A204.1 (cell line): ENCODE data around the gene ATP8A1.
"Not testable (repeated sequence)": the region's sequence is repeated elsewhere in the genome, so short reads cannot be mapped to it uniquely, and the experiment has no call there.

Experiments used
- FAIRE-seq: peaks from 2 replicates; lab custom pipeline; 2012; peaks lifted over from hg19 to GRCh38; lab: Jason Lieb, UNC

Gene ATP8A1

GRCh38 chr4:42497142-42497910, 159.6 kb downstream of the ATP8A1 start:
- FAIRE-seq = no peak

GRCh38 chr4:42492962-42493361, 163.9 kb downstream of the ATP8A1 start:
- FAIRE-seq = no peak

GRCh38 chr4:42490015-42490414, 166.9 kb downstream of the ATP8A1 start:
- FAIRE-seq = no peak

DNA sequence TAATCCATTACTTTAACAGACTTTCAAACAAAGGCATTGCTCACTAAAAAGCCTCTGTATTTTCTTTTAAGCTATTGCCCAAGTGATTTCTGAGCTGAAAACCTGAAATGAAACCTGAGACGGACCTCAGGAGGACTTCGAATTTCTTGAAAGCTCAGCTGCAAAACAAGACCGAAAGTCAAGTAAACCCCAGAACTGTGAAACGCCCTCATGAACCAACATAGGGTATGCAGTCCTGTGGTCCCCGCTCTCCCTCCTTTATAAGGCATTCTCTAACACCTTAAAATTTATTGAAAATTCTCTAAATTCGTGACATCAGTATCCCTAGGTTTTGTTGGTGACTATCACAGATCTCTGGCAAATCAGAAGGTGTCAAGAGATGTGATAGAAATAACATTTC, 167.8 kb downstream of the ATP8A1 start:
- no peak for FAIRE-seq

DNA sequence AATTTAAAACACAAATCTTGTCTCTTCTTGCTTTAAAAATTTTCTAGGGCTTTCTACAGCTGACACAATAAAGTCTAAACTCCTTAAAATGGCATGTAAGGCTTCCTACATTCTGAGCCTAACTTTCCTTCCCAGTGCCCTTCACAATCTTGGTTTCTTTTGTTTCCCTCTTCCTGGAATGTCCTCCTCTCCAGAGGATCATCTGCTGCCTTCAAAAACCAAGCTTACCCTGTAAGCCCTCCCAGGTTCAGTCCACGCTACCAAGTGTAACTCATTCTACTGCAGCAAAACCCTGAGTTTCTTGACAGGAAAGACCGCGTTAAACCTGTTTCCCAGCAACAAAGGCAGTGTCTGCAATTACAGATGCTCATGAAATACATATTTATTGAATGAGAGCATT, 168.4 kb downstream of the ATP8A1 start:
- FAIRE-seq = no peak

DNA sequence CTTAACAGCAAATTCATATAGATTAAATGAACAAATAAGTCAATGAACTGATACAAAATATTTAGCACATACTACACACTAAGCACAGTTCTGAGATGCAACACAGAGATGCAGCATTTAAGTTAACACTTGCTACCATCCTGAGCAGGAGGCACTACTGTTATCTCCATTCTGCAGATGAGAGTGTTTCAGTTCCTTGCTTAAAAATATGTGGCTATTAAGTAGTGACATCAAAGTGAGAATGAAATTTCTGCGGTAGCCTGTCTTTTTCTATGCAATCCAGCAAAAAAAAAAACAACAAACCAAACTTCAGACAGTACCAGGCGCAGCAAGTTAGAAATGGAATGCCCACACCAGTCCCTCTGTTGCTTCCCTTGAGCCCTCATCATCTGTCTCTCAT, 168.8 kb downstream of the ATP8A1 start:
- no peak for FAIRE-seq

- FAIRE-seq = no peak
Measured at GRCh38 chr4:42487230-42487629, 169.7 kb downstream of the ATP8A1 start.

- FAIRE-seq = not testable (repeated sequence)
Measured at GRCh38 chr4:42486156-42486555, 170.7 kb downstream of the ATP8A1 start.

DNA sequence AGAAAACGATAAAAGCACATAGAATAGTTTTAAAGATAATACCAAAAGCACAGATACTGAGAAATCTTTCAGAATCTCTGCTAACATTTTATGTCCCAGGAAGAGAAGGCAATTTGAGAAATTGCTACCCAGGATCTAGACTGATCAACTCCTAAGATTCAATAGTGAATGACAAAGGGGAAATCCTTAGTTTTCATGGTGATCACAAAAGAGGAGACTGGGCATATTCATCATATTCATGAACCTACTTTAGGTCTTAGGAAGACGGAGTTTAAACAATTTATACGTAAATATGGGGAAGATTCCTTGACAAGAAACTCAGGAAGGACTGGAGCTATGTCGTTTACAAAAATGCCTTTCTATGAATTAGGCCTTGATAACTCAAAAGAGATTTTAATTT, 172.3 kb downstream of the ATP8A1 start:
- no peak for FAIRE-seq

GRCh38 chr4:42483426-42484379, 173.2 kb downstream of the ATP8A1 start:
- FAIRE-seq = peak; percentile 68

DNA sequence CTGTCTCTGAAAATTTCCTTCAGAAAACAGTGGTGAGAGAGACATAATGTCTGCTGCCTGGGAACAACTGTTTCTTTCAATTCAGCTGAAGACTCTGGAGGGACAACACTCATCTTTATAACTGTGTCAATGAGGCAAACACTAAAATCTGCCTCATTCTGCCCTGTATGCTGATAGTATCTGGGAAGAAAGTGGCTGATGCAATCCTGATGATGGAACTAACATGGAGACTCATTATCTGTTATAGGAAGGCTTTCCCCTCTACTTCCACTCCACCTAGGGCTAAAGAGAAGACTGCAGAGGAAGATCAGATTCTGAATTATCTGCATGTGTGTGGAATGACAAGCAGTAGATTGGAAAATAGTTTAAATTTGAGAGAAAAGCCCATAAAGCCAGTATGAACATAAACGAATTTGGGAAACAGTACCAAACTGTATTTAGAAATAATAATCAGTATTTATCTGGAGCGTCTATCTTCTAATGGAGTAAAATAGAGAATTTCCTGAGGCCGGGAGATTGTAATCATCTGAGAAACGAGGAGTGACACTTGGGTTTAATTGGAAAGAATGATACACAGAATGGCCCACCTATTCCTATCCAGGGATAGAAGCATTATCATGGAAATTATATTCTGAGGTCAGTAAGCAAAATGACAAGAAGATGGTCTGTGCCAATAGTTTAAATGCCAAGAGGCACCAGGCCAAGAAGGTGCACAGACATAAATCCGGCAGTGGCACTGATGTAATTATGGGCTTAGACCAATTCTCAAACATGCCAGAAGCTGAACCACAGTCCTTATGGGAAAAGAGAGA, 174.2 kb downstream of the ATP8A1 start:
- FAIRE-seq = no peak

- FAIRE-seq = no peak
Measured at GRCh38 chr4:42480717-42481116, 176.2 kb downstream of the ATP8A1 start.

DNA sequence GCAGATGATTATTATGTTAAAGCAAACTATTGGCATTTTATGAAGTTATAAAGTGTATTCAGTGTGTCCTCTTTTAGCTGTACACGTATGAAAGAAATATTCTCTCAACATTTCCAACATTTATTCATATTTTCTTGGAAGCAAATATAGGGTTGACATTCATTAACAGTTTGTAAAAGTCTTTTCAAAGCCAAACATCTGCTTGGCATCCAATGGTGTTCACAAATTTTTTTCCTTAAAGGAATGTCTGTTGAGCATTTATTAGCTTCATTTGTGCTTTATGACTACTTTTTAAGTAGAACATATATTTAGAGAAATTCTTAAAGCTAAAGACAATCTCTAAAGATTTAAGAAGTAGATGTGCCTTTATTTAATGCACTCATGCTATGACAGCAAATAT, 176.6 kb downstream of the ATP8A1 start:
- no peak for FAIRE-seq

DNA sequence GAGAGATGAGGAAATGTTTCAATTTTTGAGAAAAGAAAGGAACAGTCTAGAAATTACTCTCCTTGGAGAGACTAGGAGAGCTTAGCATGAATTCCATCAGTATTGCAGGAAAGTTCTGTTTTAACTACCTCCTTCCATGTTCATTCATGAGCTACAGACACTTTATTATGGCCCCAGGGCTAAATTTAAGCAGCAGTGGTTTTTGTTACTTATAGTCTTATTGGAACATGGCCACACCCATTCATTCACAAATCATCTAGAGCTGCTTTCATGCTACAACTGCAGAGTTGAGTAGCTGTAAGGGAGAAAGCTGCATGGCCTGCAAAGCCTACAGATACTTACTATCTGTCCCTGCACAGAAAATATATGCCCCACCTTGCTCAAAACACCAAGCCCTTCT, 178.0 kb downstream of the ATP8A1 start:
- no peak for FAIRE-seq

GRCh38 chr4:42478509-42478908, 178.4 kb downstream of the ATP8A1 start:
- FAIRE-seq = no peak

DNA sequence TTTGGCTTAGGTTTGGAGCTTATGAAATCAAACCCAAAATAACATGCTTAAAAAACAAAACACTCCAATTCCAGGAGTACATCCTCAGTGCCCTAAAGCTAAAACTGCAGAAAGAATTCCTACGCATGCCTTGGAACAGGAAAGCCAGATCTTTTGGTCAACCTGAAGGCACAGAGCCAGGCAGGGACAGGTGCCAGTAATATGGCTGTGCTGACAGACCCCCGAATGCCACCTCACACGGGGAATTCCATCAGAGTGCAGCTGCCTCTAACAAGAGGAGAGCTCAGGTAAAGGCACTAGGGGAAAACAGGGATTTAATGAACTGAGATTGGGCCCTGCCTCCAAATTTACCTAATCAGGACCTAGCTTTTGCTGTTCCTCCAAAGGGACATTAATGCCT, 182.5 kb downstream of the ATP8A1 start:
- no peak for FAIRE-seq

DNA sequence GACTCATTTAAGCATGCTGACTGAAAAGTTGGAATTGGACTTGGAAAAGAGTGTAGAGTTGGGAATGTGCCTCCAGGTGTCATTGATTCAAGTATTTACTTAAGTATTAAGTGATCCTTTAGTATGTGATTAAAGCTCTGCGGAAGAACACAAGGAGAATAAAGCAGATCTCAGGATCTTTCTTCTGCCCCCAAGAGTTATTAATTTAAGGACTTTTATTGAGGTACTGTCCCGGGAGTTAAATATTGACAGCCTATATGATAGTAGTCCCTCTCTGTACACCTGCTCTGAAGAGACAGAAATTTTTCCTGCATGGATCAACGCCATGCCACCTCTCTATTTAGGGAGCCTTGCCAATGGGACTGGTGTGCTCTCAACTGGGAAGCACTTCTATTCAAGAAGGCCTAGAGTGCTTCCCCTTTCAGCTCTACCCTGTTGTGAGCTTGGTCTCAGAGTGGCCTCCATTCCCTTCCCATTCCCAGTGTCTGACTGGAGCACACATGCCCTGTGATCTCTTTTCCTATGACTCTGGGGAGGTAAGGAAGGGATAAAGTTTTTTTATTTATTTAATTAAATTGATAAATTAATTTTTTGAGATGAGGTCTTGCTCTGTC, 183.7 kb downstream of the ATP8A1 start:
- FAIRE-seq = no peak

- no peak for FAIRE-seq
Measured at GRCh38 chr4:42471896-42472295, 185.0 kb downstream of the ATP8A1 start.

- no peak for FAIRE-seq
Measured at GRCh38 chr4:42470023-42470422, 186.9 kb downstream of the ATP8A1 start.

GRCh38 chr4:42467777-42468176, 189.1 kb downstream of the ATP8A1 start:
- FAIRE-seq = not testable (repeated sequence)

DNA sequence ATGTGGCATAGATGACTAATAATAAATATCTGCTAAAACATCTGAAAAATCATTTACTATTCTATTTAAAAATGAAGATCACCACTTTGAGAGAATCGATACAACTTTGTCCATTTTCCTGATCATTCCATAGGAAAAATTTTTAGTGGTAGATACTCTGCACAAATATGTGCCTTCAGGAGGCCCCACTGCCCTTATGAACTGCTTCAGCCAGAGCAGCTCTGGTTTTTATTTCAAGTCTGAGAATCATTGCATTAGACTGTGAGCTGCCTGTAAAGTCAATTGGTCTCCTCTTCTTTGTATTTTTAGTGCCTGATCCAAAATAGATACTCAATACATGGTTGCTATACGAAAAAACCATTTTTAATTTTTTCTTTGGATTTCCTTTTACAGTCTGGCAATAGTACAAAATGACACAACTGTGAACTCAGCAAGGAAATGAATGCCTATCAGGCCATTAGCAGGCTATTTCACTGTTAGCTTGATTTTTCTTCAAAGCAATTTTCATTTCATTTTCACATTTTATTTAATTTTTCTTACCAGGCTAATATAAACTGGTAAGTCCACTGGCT, 190.5 kb downstream of the ATP8A1 start:
- FAIRE-seq = no peak
